ENCODE data around the gene LCN1. TPM values are rescaled to one million over a fixed set of nuclear protein-coding genes. Genes with fewer than 3 reads are reported as not detected.
"Not testable (repeated sequence)": the region's sequence is repeated elsewhere in the genome, so short reads cannot be mapped to it uniquely, and the experiment has no call there.

Gene LCN1
- total and polyA plus RNA-seq, 4 donors = not detected

- H3K36me3 ChIP-seq (ENCODE audit: control insufficient read depth in 4 of 4, insufficient read depth in 3 of 4, low read depth in 1 of 4, low read length in 3 of 4) = no peaks in the 10 kb centered on the region
- TF ChIP-seq, protein P1, sequence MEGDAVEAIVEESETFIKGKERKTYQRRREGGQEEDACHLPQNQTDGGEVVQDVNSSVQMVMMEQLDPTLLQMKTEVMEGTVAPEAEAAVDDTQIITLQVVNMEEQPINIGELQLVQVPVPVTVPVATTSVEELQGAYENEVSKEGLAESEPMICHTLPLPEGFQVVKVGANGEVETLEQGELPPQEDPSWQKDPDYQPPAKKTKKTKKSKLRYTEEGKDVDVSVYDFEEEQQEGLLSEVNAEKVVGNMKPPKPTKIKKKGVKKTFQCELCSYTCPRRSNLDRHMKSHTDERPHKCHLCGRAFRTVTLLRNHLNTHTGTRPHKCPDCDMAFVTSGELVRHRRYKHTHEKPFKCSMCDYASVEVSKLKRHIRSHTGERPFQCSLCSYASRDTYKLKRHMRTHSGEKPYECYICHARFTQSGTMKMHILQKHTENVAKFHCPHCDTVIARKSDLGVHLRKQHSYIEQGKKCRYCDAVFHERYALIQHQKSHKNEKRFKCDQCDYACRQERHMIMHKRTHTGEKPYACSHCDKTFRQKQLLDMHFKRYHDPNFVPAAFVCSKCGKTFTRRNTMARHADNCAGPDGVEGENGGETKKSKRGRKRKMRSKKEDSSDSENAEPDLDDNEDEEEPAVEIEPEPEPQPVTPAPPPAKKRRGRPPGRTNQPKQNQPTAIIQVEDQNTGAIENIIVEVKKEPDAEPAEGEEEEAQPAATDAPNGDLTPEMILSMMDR (IDR thresholded peaks at IDR 0.05; ENCODE audit: low read depth, low read length, missing input control) = no peak
- no peak for TF ChIP-seq HNF4A (conservative IDR thresholded peaks at IDR 0.05)
- no peak for TF ChIP-seq FOXA2 (IDR thresholded peaks at IDR 0.05)
- no peak for TF ChIP-seq TAF1 (conservative IDR thresholded peaks at IDR 0.05)
- TF ChIP-seq, protein P2, sequence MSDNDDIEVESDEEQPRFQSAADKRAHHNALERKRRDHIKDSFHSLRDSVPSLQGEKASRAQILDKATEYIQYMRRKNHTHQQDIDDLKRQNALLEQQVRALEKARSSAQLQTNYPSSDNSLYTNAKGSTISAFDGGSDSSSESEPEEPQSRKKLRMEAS (IDR thresholded peaks at IDR 0.05) = no peak
- TF ChIP-seq JUND (IDR thresholded peaks at IDR 0.05) = no peak
- no peak for TF ChIP-seq HNF4G (IDR thresholded peaks at IDR 0.05)
- no peak for TF ChIP-seq ATF3 (IDR thresholded peaks at IDR 0.05)
- no peak for TF ChIP-seq EGR1 (IDR thresholded peaks at IDR 0.05; ENCODE audit: low read depth in 2 of 2)
- no peak for TF ChIP-seq SP1 (IDR thresholded peaks at IDR 0.05)
- no peak for TF ChIP-seq GABPA (IDR thresholded peaks at IDR 0.05 in 1 of 2, conservative IDR thresholded peaks at IDR 0.05 in 1 of 2)
- H3K9ac ChIP-seq (ENCODE audit: low read depth in 1 of 2, low read length in 2 of 2) = no peak overlapping the region
- 72% methylated on average over 8 of the region's 8 CpGs for WGBS
- H3K4me3 ChIP-seq (ENCODE audit: low read depth in 1 of 3, low read length in 3 of 3) = no peak overlapping the region
- H3K27ac ChIP-seq (ENCODE audit: low read depth in 1 of 2, low read length in 2 of 2) = no peak overlapping the region
- H3K9me3 ChIP-seq (ENCODE audit: control insufficient read depth in 4 of 4, low read length in 3 of 4) = no peaks in the 10 kb centered on the region
- no peaks in the 10 kb centered on the region for H3K4me1 ChIP-seq (ENCODE audit: control insufficient read depth in 4 of 4, insufficient read depth in 4 of 4, low read length in 3 of 4)
- DNase-seq (ENCODE audit: low spot score) = no peak
- no peaks in the 10 kb centered on the region for H3K27me3 ChIP-seq (ENCODE audit: control insufficient read depth in 4 of 4, insufficient read depth in 4 of 4, low read length in 3 of 4)
These were observed 15.0 kb downstream of the LCN1 start for GRCh38 chr9:135536216-135536615.

- H3K27me3 ChIP-seq (ENCODE audit: control insufficient read depth in 4 of 4, insufficient read depth in 4 of 4, low read length in 3 of 4); H3K27ac ChIP-seq (ENCODE audit: low read depth in 1 of 2, low read length in 2 of 2); H3K9ac ChIP-seq (ENCODE audit: low read depth in 1 of 2, low read length in 2 of 2); H3K36me3 ChIP-seq (ENCODE audit: control insufficient read depth in 4 of 4, insufficient read depth in 3 of 4, low read depth in 1 of 4, low read length in 3 of 4); DNase-seq (ENCODE audit: low spot score); H3K9me3 ChIP-seq (ENCODE audit: control insufficient read depth in 4 of 4, low read length in 3 of 4); H3K4me3 ChIP-seq (ENCODE audit: low read depth in 1 of 3, low read length in 3 of 3); H3K4me1 ChIP-seq (ENCODE audit: control insufficient read depth in 4 of 4, insufficient read depth in 4 of 4, low read length in 3 of 4): not testable (repeated sequence)
- 57% methylated on average over 8 of the region's 8 CpGs for WGBS
These were observed 22.1 kb downstream of the LCN1 start for GRCh38 chr9:135543262-135543894.

DNA sequence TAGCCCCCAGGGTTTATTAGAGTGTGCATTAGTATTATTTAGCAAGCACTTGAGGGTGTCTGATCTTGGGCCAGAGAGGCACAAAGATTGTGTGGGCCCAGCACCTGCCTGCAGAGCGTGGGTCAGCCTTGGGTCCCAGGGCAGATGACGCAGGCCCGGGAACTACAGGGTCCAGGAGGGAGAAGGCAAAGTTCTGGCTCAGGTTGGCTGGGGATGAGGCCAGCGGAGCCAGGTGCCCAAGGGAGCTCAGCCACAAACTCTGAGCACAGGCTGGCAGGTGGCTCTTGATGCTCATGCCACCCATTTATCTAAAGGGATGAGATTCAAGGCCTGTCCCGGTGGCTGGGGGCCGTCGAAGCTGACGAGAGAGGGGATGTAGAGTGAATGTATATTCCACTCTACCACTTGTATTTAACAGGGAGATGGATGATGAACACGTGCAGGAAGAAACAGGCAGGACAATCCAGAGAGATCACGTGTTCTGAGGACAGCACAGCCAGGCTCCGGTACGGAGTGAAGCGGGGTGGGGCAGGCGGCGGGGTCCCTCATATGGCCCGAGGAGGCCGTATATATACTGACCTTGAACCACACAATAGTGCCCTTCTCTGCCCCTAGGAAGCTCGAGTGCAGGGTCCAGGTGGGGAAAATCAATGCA is 23.9 kb downstream of the LCN1 start:
- Histone ChIP-seq H3K36me3 (ENCODE audit: control insufficient read depth in 4 of 4, insufficient read depth in 3 of 4, low read depth in 1 of 4, low read length in 3 of 4) (no peaks in the 10 kb centered on the region), H3K27ac (ENCODE audit: low read depth in 1 of 2, low read length in 2 of 2) (no peak overlapping the region), H3K9ac (ENCODE audit: low read depth in 1 of 2, low read length in 2 of 2) (no peak overlapping the region), H3K9me3 (ENCODE audit: control insufficient read depth in 4 of 4, low read length in 3 of 4) (no peaks in the 10 kb centered on the region), H3K4me1 (ENCODE audit: control insufficient read depth in 4 of 4, insufficient read depth in 4 of 4, low read length in 3 of 4) (no peaks in the 10 kb centered on the region), H3K4me3 (ENCODE audit: low read depth in 1 of 3, low read length in 3 of 3) (no peak overlapping the region), H3K27me3 (ENCODE audit: control insufficient read depth in 4 of 4, insufficient read depth in 4 of 4, low read length in 3 of 4) (peaks cover 0 to 3% (median 0%) of the 10 kb centered on the region in 4 donors)
- 75% methylated on average over 18 of the region's 18 CpGs for WGBS
- TF ChIP-seq, protein P3, sequence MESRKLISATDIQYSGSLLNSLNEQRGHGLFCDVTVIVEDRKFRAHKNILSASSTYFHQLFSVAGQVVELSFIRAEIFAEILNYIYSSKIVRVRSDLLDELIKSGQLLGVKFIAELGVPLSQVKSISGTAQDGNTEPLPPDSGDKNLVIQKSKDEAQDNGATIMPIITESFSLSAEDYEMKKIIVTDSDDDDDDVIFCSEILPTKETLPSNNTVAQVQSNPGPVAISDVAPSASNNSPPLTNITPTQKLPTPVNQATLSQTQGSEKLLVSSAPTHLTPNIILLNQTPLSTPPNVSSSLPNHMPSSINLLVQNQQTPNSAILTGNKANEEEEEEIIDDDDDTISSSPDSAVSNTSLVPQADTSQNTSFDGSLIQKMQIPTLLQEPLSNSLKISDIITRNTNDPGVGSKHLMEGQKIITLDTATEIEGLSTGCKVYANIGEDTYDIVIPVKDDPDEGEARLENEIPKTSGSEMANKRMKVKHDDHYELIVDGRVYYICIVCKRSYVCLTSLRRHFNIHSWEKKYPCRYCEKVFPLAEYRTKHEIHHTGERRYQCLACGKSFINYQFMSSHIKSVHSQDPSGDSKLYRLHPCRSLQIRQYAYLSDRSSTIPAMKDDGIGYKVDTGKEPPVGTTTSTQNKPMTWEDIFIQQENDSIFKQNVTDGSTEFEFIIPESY (IDR thresholded peaks at IDR 0.05) = no peak
- TF ChIP-seq RXRA (IDR thresholded peaks at IDR 0.05) = no peak
- TF ChIP-seq FOXA2 (IDR thresholded peaks at IDR 0.05) = no peak
- TF ChIP-seq HNF4G (IDR thresholded peaks at IDR 0.05) = no peak
- no peak for TF ChIP-seq YY1 (IDR thresholded peaks at IDR 0.05)
- TF ChIP-seq, protein P1 (IDR thresholded peaks at IDR 0.05; ENCODE audit: low read depth, low read length, missing input control) = no peak
- no peak for TF ChIP-seq JUND (IDR thresholded peaks at IDR 0.05)
- TF ChIP-seq, protein P2 (IDR thresholded peaks at IDR 0.05) = no peak
- no peak for TF ChIP-seq HNF4A (conservative IDR thresholded peaks at IDR 0.05)
- no peak for TF ChIP-seq EGR1 (IDR thresholded peaks at IDR 0.05; ENCODE audit: low read depth in 2 of 2)
- no peak for TF ChIP-seq RAD21 (IDR thresholded peaks at IDR 0.05)
- DNase-seq (ENCODE audit: low spot score) = no peak

GRCh38 chr9:135545646-135546176 is 24.5 kb downstream of the LCN1 start, which contains the start of gene OBP2A:
OBP2A (plus strand) TSS chr9:135546126; CDS start chr9:135546181, 55 bp downstream.
- not testable (repeated sequence) for DNase-seq (ENCODE audit: low spot score); H3K9ac ChIP-seq (ENCODE audit: low read depth in 1 of 2, low read length in 2 of 2); H3K27ac ChIP-seq (ENCODE audit: low read depth in 1 of 2, low read length in 2 of 2); H3K4me1 ChIP-seq (ENCODE audit: control insufficient read depth in 4 of 4, insufficient read depth in 4 of 4, low read length in 3 of 4); H3K36me3 ChIP-seq (ENCODE audit: control insufficient read depth in 4 of 4, insufficient read depth in 3 of 4, low read depth in 1 of 4, low read length in 3 of 4); H3K9me3 ChIP-seq (ENCODE audit: control insufficient read depth in 4 of 4, low read length in 3 of 4); H3K27me3 ChIP-seq (ENCODE audit: control insufficient read depth in 4 of 4, insufficient read depth in 4 of 4, low read length in 3 of 4); H3K4me3 ChIP-seq (ENCODE audit: low read depth in 1 of 3, low read length in 3 of 3)
- 71% methylated on average over 15 of the region's 19 CpGs for WGBS
